Measurements from ENCODE around the gene SMAP1.

Gene SMAP1

GRCh38 chr6:70844301-70844700 is 176.6 kb downstream of the SMAP1 start:
- no peak for DNase-seq

GRCh38 chr6:70846207-70846835 is 178.6 kb downstream of the SMAP1 start:
- DNase-seq = no peak

- DNase-seq = no peak
These were observed 179.7 kb downstream of the SMAP1 start for GRCh38 chr6:70847106-70848084.

- no peak for DNase-seq
These were observed 181.8 kb downstream of the SMAP1 start for GRCh38 chr6:70849348-70850069.

- DNase-seq = no peak
These were observed 185.1 kb downstream of the SMAP1 start for GRCh38 chr6:70852667-70853246.

DNA sequence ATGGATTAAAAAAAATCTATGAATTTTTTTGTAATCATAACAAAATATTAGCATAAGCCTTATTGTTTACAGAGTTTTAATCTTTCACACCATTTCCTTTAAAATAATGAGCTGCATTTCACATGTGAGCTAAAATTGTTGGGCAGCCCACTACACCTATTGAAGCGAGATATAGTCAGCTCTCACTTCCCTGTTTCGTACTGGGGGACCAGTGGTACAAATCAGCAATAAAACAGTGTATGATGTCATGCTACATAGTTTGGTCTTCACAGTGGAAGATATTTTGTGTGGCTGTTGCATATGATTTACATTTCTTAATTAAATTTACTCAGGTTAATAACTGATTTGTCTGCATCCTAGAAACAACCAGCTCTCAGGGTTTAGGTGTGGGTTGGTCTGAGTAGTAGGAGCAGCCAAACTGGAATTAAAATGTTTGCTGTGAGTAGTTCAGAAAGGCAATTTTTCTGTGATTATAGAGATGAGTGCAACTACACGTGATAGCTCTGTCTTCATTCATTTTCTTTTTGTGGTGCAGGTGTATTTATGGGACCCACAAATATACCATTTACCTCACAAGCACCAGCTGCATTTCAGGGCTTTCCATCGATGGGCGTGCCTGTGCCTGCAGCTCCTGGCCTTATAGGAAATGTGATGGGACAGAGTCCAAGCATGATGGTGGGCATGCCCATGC is 189.8 kb downstream of the SMAP1 start:
- DNase-seq = no peak

DNA sequence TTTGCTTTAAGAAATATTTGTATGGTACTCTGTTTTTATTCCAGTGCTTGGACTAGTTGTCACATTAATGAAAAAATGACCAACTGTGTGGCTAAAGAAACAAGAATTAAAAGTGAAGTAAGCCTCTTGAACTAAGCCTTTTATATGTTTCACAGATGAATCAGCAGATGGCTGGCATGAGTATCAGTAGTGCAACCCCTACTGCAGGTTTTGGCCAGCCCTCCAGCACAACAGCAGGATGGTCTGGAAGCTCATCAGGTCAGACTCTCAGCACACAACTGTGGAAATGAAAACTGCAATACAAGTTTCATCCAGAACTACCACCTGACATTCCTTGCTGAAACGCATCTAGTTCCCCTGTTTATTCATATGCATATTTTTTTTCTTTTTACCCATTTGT is 192.4 kb downstream of the SMAP1 start:
- no peak for DNase-seq

DNA sequence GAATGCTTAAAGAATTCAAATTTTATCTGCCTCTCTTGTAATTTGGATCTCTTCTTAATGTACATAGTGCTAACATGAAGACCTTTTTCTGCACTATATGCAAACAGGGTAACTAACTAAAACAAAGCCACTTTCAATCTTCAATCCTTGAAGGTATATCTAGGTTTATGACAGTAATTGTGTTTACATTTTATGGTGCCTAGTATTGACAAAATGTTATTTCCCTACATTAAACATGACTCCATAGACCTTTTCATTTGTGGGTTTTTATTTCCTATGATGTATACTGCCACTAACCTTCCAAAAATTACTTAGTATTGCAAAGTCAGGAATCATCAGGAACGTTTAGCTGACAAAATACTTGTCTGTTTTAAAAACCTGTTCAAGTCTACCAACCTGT is 193.2 kb downstream of the SMAP1 start:
- DNase-seq = no peak

GRCh38 chr6:70863343-70863742 is 195.7 kb downstream of the SMAP1 start:
- no peak for DNase-seq

DNA sequence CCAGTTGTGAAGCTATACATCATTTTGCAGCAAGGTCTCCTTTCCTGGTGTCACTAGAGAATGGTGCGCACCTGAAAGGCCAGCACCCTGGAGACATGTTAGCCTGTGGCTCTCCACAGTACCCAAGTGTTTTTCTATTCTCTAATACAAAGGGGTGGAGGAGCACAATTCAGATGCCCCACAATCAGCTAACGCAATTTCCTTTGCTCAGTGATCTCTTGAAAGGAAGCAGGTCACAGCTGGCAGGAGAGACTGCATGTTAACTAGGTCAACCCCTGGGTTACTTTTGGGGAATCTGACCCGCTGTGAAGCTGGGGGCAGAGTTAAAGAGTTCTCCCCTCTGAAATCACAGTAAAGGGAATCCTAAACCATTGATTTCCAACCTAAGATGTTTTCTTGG is 196.7 kb downstream of the SMAP1 start:
- no peak for DNase-seq

DNA sequence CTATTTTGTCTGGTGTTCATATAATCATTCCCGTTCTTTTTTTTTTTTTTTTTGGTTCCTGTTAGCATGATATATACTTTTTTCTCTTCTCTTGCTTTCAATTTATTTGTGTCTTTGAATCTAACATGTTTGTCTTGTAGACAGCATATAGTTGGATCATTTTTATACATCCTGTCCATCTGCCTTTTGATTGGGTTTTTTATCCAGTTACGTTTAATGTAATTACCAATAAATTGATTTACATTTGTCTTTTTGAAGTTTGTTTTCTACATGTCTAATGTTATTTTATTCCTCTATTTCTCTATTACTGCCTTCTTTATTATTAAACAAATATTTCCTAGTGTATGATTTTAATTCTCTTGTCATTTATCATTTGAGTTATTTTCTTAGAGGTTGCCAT is 204.8 kb downstream of the SMAP1 start:
- no peak for DNase-seq

DNA sequence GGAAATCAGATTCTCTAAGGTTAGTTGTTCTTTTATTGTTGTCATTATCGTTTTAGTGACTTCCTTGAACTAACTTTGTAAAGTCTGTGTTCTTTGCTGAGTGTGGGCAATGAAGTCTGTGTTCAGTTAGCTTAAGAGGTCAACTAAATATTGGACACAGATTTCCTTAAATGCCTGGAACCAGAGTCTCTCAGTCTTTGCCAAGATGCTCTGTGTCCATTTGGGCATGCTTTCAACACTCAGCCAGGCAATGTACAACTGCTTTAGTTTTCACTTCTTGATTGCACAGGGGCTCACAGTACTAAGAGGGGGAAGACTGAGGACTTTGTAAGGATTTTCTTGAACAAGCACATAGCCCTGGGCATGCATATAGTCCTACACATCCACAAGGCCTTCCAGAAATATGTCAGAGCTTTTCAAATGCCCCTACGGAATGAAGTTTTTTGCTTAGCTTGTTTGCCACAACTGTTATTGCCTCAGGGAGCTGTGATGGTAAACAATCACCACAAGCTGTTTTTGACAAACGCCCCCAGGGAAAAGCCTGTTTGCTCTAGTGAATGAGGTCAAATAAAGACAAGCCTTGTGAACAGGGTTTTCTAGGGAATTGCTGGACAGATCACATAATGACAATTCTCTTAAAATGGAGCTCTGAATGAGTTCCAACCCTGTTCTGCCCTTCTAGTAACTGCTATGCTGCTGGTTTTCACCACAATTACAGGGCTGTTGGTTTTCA is 206.7 kb downstream of the SMAP1 start:
- DNase-seq = no peak

- DNase-seq = no peak
These were observed 211.8 kb downstream of the SMAP1 start for GRCh38 chr6:70879496-70879895.

GRCh38 chr6:70884074-70884983 is 216.6 kb downstream of the SMAP1 start:
- peak; percentile 79 for DNase-seq

- no peak for DNase-seq
These were observed 218.4 kb downstream of the SMAP1 start for GRCh38 chr6:70886071-70886470.

GRCh38 chr6:70886661-70887060 is 219.0 kb downstream of the SMAP1 start:
- no peak for DNase-seq

GRCh38 chr6:70889270-70889669 is 221.6 kb downstream of the SMAP1 start:
- no peak for DNase-seq

- DNase-seq = no peak
These were observed 226.3 kb downstream of the SMAP1 start for GRCh38 chr6:70894001-70894400.

GRCh38 chr6:70900047-70900446 is 232.4 kb downstream of the SMAP1 start:
- no peak for DNase-seq

- DNase-seq = no peak
These were observed 233.6 kb downstream of the SMAP1 start for GRCh38 chr6:70901324-70901723.
